ENCODE results near the gene EYA3. TPM values are rescaled to one million over a fixed set of nuclear protein-coding genes. Genes with fewer than 3 reads are reported as not detected.

Gene EYA3
- total and polyA plus RNA-seq, 2 of the 8 experiments (the other 6 are each of a cell fraction or from before 2014, with no cell fraction given), result 15.0 to 33.9 TPM

DNA sequence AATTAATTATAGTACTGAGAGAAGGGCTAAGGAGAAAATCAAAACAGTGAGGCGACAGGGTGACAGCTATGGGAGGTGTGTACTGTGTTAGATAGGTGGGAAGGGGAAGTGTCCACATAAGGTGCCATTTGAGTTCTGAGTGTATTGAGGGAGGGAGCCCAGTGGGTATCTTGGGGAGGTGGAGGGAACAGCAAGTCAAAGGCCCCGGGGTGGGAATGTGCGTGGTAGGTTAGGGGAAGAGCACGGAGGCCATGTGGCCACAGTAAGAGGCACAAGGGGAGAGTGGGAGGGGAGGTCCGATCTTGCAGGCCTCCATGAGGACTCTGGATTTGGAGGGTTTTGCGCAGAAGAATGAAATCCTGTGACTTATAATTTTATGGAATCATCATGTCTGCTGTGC, 131.6 kb downstream of the EYA3 start:
- CTCF ChIA-PET (ENCODE audit: partially characterized antibody), result interaction anchor here (1.0 to 6.4 kb wide), 4 partner anchors 9 to 285 kb away, joined by 3 to 46 read pairs (median 6); partner anchors contain the start of gene IFI6
- Histone ChIP-seq H3K18ac (ENCODE audit: extremely low read depth, low read length) (no peak overlapping the region), H3K4me1 (replicated peaks in 1 of 4; ENCODE audit: control insufficient read depth in 3 of 4, insufficient read depth in 4 of 4, low read length in 3 of 4) (peaks cover 0 to 11% (median 8%) of the 10 kb centered on the region in 4 experiments; a peak in 6 of 7 replicates), H2BK20ac (ENCODE audit: low read length) (no peak overlapping the region), H3K56ac (replicated peaks; ENCODE audit: insufficient read length, low read depth, low read length) (no peak overlapping the region), H3K4me3 (ENCODE audit: extremely low read depth in 1 of 4, insufficient read depth in 2 of 4, low read depth in 3 of 4, low read length in 4 of 4) (no peak overlapping the region), H4K5ac (ENCODE audit: insufficient read length, low read depth, low read length) (no peak overlapping the region), H3K79me1 (ENCODE audit: low read depth, low read length) (no peaks in the 10 kb centered on the region), H4K20me1 (replicated peaks in 1 of 2; ENCODE audit: control insufficient read depth in 1 of 2, insufficient read depth in 2 of 2, low read length in 2 of 2) (peaks cover 0 to 3% of the 10 kb centered on the region in 2 experiments), H3K36me3 (ENCODE audit: control insufficient read depth in 2 of 4, insufficient read depth in 4 of 4, low read length in 3 of 4) (peaks cover 14 to 52% (median 27%) of the 10 kb centered on the region in 4 experiments), H4K8ac (ENCODE audit: extremely low read depth, insufficient read depth, low read length) (no peak overlapping the region), H2BK12ac (ENCODE audit: low read depth, low read length) (no peak overlapping the region), H2AK5ac (ENCODE audit: low read depth, low read length) (no peak overlapping the region), H2BK120ac (replicated peaks; ENCODE audit: low read depth, low read length) (no peak overlapping the region), H2AFZ (ENCODE audit: low read length) (no peak overlapping the region), H3K4me2 (ENCODE audit: insufficient read depth in 1 of 2, low read depth in 2 of 2, low read length in 2 of 2) (no peak overlapping the region), H3K27ac (ENCODE audit: low read depth, low read length) (no peak overlapping the region), H3K23me2 (ENCODE audit: low read depth, low read length) (peaks cover 11% of the 10 kb centered on the region), H3K4ac (replicated peaks; ENCODE audit: insufficient read length, low read depth, low read length) (no peak overlapping the region), H3K9ac (replicated peaks in 1 of 4; ENCODE audit: extremely low read depth in 1 of 4, low read depth in 3 of 4, low read length in 3 of 4) (no peak overlapping the region), H3K9me3 (ENCODE audit: insufficient read depth in 2 of 2, low read depth in 1 of 2, low read length in 1 of 2) (no peaks in the 10 kb centered on the region), H3K79me2 (ENCODE audit: control insufficient read depth in 1 of 2, insufficient read depth in 2 of 2, low read length in 2 of 2) (no peaks in the 10 kb centered on the region), H3K27me3 (replicated peaks in 1 of 4; ENCODE audit: control insufficient read depth in 3 of 4, extremely low read depth in 1 of 4, insufficient read depth in 3 of 4, low read length in 3 of 4) (no peaks in the 10 kb centered on the region), H2BK5ac (ENCODE audit: low read depth, low read length) (no peak overlapping the region), H3K14ac (ENCODE audit: insufficient read length) (no peak overlapping the region), H4K91ac (replicated peaks; ENCODE audit: insufficient read length, low read length) (no peak overlapping the region), H3K23ac (ENCODE audit: insufficient read length) (no peak overlapping the region), H2BK15ac (ENCODE audit: low read length) (no peak overlapping the region)
- no peak for FAIRE-seq
- peak in 1 of 2 experiments; percentile 36; a peak in 1 of 3 replicates for TF ChIP-seq EP300 (IDR thresholded peaks at IDR 0.05; ENCODE audit: borderline replicate concordance in 1 of 2, low read depth in 2 of 2, low read length in 2 of 2)
- no peak for TF ChIP-seq BCL11A (IDR thresholded peaks at IDR 0.05; ENCODE audit: low read depth in 2 of 2, low read length in 2 of 2)
- no peak for TF ChIP-seq SUZ12 (IDR thresholded peaks at IDR 0.05; ENCODE audit: low read length)
- POLR2A ChIA-PET (ENCODE audit: partially characterized antibody), result interaction anchor here (0.7 to 2.7 kb wide), 5 partner anchors 10 to 65 kb away, joined by 3 to 16 read pairs (median 4); no protein-coding TSS in a partner anchor
- no peak for DNase-seq (ENCODE audit: low read depth in 1 of 2, low spot score in 2 of 2)
- WGBS, 2 experiments (ENCODE audit: extremely low coverage in 1 of 2, insufficient coverage in 1 of 2, insufficient read length in 1 of 2, insufficient replicate concordance in 2 of 2, low coverage in 1 of 2, low lambda C conversion rate in 2 of 2, missing lambda C conversion rate in 1 of 2), result 87% methylated on average over 6 of the region's 6 CpGs; no CpG with 5 or more reads in 1 of the 2 experiments

All from H1 (cell line).